OCI-LY1 (cell line): ENCODE results near the gene CLCN6.

Experiments
- H2AFZ ChIP-seq: fragments of 200-600 bp; sonication (generic), shearing (Covaris generic); 2 replicates; pipeline ENCODE4 v1.6.0; 2014; ENCODE audit warnings: antibody characterized with exemption, mild to moderate bottlenecking, low read length
- H3F3A ChIP-seq: fragments of 200-600 bp; sonication (generic), shearing (Covaris generic); 2 replicates; pipeline ENCODE4 v1.6.0; 2014; ENCODE audit warnings: mild to moderate bottlenecking, antibody characterized with exemption, low read length, moderate library complexity; ENCODE audit not compliant: insufficient read depth
- H3K27ac ChIP-seq: fragments of 200-600 bp; sonication (generic); 2 replicates; pipeline ENCODE4 v1.5.1; 2014; ENCODE audit warnings: low read length, mixed run types, mild to moderate bottlenecking, low read depth; ENCODE audit not compliant: poor library complexity, severe bottlenecking
- H3K27me3 ChIP-seq: fragments of 200-600 bp; sonication (generic); 2 replicates; pipeline ENCODE4 v1.6.0; 2014; ENCODE audit warnings: antibody characterized with exemption, mild to moderate bottlenecking, low read length, moderate library complexity; ENCODE audit not compliant: insufficient read depth
- H3K36me3 ChIP-seq: fragments of 200-600 bp; sonication (generic); 2 replicates; pipeline ENCODE4 v1.6.1; 2014; ENCODE audit warnings: mild to moderate bottlenecking, antibody characterized with exemption, low read length, moderate library complexity, mixed read lengths; ENCODE audit not compliant: insufficient read depth
- H3K4me1 ChIP-seq: fragments of 200-600 bp; sonication (generic); 2 replicates; pipeline ENCODE4 v1.5.1; 2014; ENCODE audit warnings: mild to moderate bottlenecking, low read length, moderate library complexity; ENCODE audit not compliant: insufficient read depth, severe bottlenecking
- H3K4me2 ChIP-seq: fragments of 200-600 bp; sonication (generic), shearing (Covaris generic); 2 replicates; pipeline ENCODE4 v1.6.1; 2014; ENCODE audit warnings: low read length
- H3K4me3 ChIP-seq: fragments of 200-600 bp; sonication (generic); 2 replicates; pipeline ENCODE4 v1.5.1; 2014; ENCODE audit warnings: low read length, low read depth, mild to moderate bottlenecking, mixed read lengths; ENCODE audit not compliant: poor library complexity, severe bottlenecking
- H3K79me2 ChIP-seq: fragments of 200-600 bp; shearing (Covaris generic); 2 replicates; pipeline ENCODE4 v1.6.1; 2016; ENCODE audit warnings: mixed run types, low read length, mixed read lengths; ENCODE audit not compliant: insufficient read depth
- H3K9ac ChIP-seq: fragments of 200-600 bp; sonication (generic), shearing (Covaris generic); 2 replicates; pipeline ENCODE4 v1.6.1; 2014; ENCODE audit warnings: mild to moderate bottlenecking, low read length, mixed read lengths
- H3K9me2 ChIP-seq: fragments of 200-600 bp; sonication (generic), shearing (Covaris generic); 2 replicates; pipeline ENCODE4 v1.6.1; 2014; ENCODE audit warnings: low read depth, mild to moderate bottlenecking, low read length, mixed read lengths
- H3K9me3 ChIP-seq: fragments of 200-600 bp; shearing (Covaris generic); 2 replicates; pipeline ENCODE4 v1.6.1; 2014; ENCODE audit warnings: low read length, mixed read lengths
- H4K20me1 ChIP-seq: fragments of 200-600 bp; sonication (generic), shearing (Covaris generic); 2 replicates; pipeline ENCODE4 v1.6.0; 2016; ENCODE audit warnings: mild to moderate bottlenecking, low read length; ENCODE audit not compliant: insufficient read depth
- EZH2 ChIP-seq: fragments of 200-600 bp; sonication (generic), shearing (Covaris generic); IDR thresholded peaks from 2 replicates; pipeline ENCODE4 v1.8.0; 2017; ENCODE audit warnings: borderline replicate concordance, mixed run types, mild to moderate bottlenecking, antibody characterized with exemption, low read length, moderate library complexity, mixed read lengths
- TF ChIP-seq, protein P1 (sequence below): fragments of 200-600 bp; sonication (generic), shearing (Covaris generic); IDR thresholded peaks from 2 replicates; pipeline ENCODE4 v1.5.1; 2017; ENCODE audit warnings: mild to moderate bottlenecking, antibody characterized with exemption, low read length, moderate library complexity, mixed read lengths

Gene CLCN6

DNA sequence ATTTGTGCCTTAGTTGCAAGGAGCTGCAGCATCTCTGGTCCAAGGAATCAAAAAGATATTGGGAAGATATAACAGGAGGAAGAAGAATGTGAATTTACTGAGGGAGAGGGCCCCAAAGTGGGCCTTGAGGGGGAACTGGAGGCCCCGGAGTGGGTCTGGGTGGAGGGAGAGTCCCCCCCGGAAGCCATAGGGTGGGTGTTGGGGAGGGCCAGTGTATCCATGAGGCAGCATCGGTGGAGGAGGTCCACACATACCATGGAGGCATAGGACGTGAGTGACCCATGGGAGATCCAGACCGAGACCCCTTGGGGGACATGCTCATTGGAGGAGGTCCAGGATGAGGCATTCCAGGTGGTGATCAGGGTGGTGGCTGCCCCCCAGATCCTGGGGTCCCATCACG is 44.7 kb upstream of the CLCN6 start:
- no peaks in the 10 kb centered on the region for H3K4me1 ChIP-seq
- no peak overlapping the region for H3K4me2 ChIP-seq
- H3K79me2 ChIP-seq: no peaks in the 10 kb centered on the region
- peaks cover 4% of the 10 kb centered on the region; the same call in 1 of the 2 replicates for H3K9me3 ChIP-seq
- H3K36me3 ChIP-seq: no peaks in the 10 kb centered on the region; the same call in 1 of the 2 replicates
- H3K9me2 ChIP-seq: no peaks in the 10 kb centered on the region
- H2AFZ ChIP-seq: no peak overlapping the region
- no peak overlapping the region for H3K27ac ChIP-seq
- H3F3A ChIP-seq: no peaks in the 10 kb centered on the region
- H3K27me3 ChIP-seq: peaks cover 10% of the 10 kb centered on the region; the same call in 1 of the 2 replicates
- no peaks in the 10 kb centered on the region for H4K20me1 ChIP-seq
- no peak overlapping the region for H3K4me3 ChIP-seq
- no peak for TF ChIP-seq EZH2
- TF ChIP-seq, protein P1, sequence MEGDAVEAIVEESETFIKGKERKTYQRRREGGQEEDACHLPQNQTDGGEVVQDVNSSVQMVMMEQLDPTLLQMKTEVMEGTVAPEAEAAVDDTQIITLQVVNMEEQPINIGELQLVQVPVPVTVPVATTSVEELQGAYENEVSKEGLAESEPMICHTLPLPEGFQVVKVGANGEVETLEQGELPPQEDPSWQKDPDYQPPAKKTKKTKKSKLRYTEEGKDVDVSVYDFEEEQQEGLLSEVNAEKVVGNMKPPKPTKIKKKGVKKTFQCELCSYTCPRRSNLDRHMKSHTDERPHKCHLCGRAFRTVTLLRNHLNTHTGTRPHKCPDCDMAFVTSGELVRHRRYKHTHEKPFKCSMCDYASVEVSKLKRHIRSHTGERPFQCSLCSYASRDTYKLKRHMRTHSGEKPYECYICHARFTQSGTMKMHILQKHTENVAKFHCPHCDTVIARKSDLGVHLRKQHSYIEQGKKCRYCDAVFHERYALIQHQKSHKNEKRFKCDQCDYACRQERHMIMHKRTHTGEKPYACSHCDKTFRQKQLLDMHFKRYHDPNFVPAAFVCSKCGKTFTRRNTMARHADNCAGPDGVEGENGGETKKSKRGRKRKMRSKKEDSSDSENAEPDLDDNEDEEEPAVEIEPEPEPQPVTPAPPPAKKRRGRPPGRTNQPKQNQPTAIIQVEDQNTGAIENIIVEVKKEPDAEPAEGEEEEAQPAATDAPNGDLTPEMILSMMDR: no peak
- no peak overlapping the region for H3K9ac ChIP-seq

GRCh38 chr1:11761988-11762406 is 44.0 kb upstream of the CLCN6 start, which contains the start of gene C1orf167:
Gene C1orf167, plus strand, starts transcription at chr1:11762193. Its CDS starts 2,208 bp downstream, at chr1:11764401.
- Histone ChIP-seq H3F3A (no peaks in the 10 kb centered on the region), H3K27ac (no peak within 1 kb of the TSS), H3K9me3 (peaks cover 3% of the 10 kb centered on the region; the same call in 1 of the 2 replicates), H3K79me2 (no peaks in the 10 kb centered on the region), H3K36me3 (no peaks in the 10 kb centered on the region; the same call in 1 of the 2 replicates), H3K9me2 (no peaks in the 10 kb centered on the region), H2AFZ (no peak within 1 kb of the TSS), H3K4me2 (peak within 1 kb of the TSS; percentile 16; the same call in 1 of the 2 replicates), H3K9ac (no peak within 1 kb of the TSS), H3K4me3 (no peak within 1 kb of the TSS), H3K27me3 (peaks cover 10% of the 10 kb centered on the region; the same call in 1 of the 2 replicates), H4K20me1 (no peaks in the 10 kb centered on the region), H3K4me1 (no peaks in the 10 kb centered on the region)
- TF ChIP-seq, protein P1: no peak
- no peak for TF ChIP-seq EZH2

GRCh38 chr1:11764115-11764514 is 41.9 kb upstream of the CLCN6 start:
- H3K4me3 ChIP-seq: no peak overlapping the region
- no peaks in the 10 kb centered on the region for H3K9me2 ChIP-seq
- H3K27me3 ChIP-seq: peaks cover 10% of the 10 kb centered on the region; the same call in 1 of the 2 replicates
- H3K27ac ChIP-seq: no peak overlapping the region
- H3K79me2 ChIP-seq: no peaks in the 10 kb centered on the region
- H3K36me3 ChIP-seq: no peaks in the 10 kb centered on the region
- no peaks in the 10 kb centered on the region for H3F3A ChIP-seq
- H3K4me1 ChIP-seq: no peaks in the 10 kb centered on the region
- H3K9me3 ChIP-seq: no peaks in the 10 kb centered on the region
- H3K9ac ChIP-seq: no peak overlapping the region
- H3K4me2 ChIP-seq: no peak overlapping the region
- no peaks in the 10 kb centered on the region for H4K20me1 ChIP-seq
- no peak for TF ChIP-seq EZH2
- TF ChIP-seq, protein P1: no peak
- no peak overlapping the region for H2AFZ ChIP-seq
